ENCODE measurements around the gene CASP2. TPM values are rescaled to one million over a fixed set of nuclear protein-coding genes. Genes with fewer than 3 reads are reported as not detected.

CASP2 gene
- total RNA-seq, 1 experiment from 2014 or later, result 65.3 TPM

GRCh38 chr7:143346018-143346417 lies 57.9 kb downstream of the CASP2 start:
- Histone ChIP-seq H3K9me3 (ENCODE audit: control insufficient read depth, low read depth, low read length) (no peaks in the 10 kb centered on the region), H3K14ac (ENCODE audit: insufficient read depth, low read length) (no peak overlapping the region), H4K8ac (replicated peaks; ENCODE audit: insufficient read length, low read depth, low read length) (no peak overlapping the region), H2BK20ac (ENCODE audit: low read depth, low read length, poor library complexity, severe bottlenecking) (no peak overlapping the region), H3K56ac (ENCODE audit: insufficient read length, low read depth, low read length) (no peak overlapping the region), H3K79me2 (ENCODE audit: insufficient read depth, low read length) (no peaks in the 10 kb centered on the region), H3K79me1 (ENCODE audit: insufficient read depth, low read depth, low read length, poor library complexity, severe bottlenecking) (no peaks in the 10 kb centered on the region), H4K5ac (ENCODE audit: insufficient read length, low read depth, low read length) (no peak overlapping the region), H3K27me3 (ENCODE audit: insufficient read depth, low read length) (no peaks in the 10 kb centered on the region), H3K23me2 (ENCODE audit: insufficient read length, low read depth, low read length, poor library complexity, severe bottlenecking) (no peaks in the 10 kb centered on the region), H2BK12ac (ENCODE audit: insufficient read length, low read depth, low read length) (no peak overlapping the region), H3T11ph (ENCODE audit: low read length) (no peak overlapping the region), H2AK5ac (ENCODE audit: insufficient read length, low read length) (no peak overlapping the region), H2BK120ac (ENCODE audit: low read depth, low read length, poor library complexity, severe bottlenecking) (no peak overlapping the region), H2BK5ac (ENCODE audit: insufficient read length, low read length) (no peak overlapping the region), H3K27ac (ENCODE audit: insufficient read length, low read depth, low read length) (no peak overlapping the region), H3K4me1 (ENCODE audit: insufficient read depth, low read length) (no peaks in the 10 kb centered on the region; the same call in 1 of the 2 replicates), H2BK15ac (ENCODE audit: low read depth, low read length) (no peak overlapping the region), H2AFZ (ENCODE audit: low read length) (no peak overlapping the region), H3K9ac (ENCODE audit: extremely low read depth, insufficient read length, low read length) (no peak overlapping the region), H3K18ac (ENCODE audit: insufficient read length, low read depth, low read length) (no peak overlapping the region), H4K20me1 (ENCODE audit: control insufficient read depth, insufficient read depth, insufficient read length) (no peaks in the 10 kb centered on the region), H4K91ac (ENCODE audit: insufficient read length, low read depth, low read length) (no peak overlapping the region), H3K4ac (ENCODE audit: low read depth, low read length) (no peak overlapping the region), H3K23ac (ENCODE audit: insufficient read length, low read depth, low read length) (no peak overlapping the region), H3K4me2 (ENCODE audit: insufficient read depth, insufficient read length, low read length) (peak overlapping the region; percentile 54)
- TF ChIP-seq, protein P1, sequence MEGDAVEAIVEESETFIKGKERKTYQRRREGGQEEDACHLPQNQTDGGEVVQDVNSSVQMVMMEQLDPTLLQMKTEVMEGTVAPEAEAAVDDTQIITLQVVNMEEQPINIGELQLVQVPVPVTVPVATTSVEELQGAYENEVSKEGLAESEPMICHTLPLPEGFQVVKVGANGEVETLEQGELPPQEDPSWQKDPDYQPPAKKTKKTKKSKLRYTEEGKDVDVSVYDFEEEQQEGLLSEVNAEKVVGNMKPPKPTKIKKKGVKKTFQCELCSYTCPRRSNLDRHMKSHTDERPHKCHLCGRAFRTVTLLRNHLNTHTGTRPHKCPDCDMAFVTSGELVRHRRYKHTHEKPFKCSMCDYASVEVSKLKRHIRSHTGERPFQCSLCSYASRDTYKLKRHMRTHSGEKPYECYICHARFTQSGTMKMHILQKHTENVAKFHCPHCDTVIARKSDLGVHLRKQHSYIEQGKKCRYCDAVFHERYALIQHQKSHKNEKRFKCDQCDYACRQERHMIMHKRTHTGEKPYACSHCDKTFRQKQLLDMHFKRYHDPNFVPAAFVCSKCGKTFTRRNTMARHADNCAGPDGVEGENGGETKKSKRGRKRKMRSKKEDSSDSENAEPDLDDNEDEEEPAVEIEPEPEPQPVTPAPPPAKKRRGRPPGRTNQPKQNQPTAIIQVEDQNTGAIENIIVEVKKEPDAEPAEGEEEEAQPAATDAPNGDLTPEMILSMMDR (conservative IDR thresholded peaks at IDR 0.05), result 0 out of 3 replicates have a peak, but pooled peaks have one; percentile 23
- Mint-ChIP-seq H3K4me3 (peak overlapping the region; percentile 55 to 76; a peak in 4 of 5 replicates), H3K9me3 (no peaks in the 10 kb centered on the region), H3K4me1 (peaks cover 16 to 19% of the 10 kb centered on the region in 2 experiments), H3K27ac (no peak overlapping the region), H3K36me3 (ENCODE audit: insufficient read depth in 1 of 3, low read depth in 3 of 3) (no peaks in the 10 kb centered on the region; a peak in 1 of 7 replicates), H3K27me3 (ENCODE audit: low read depth) (peaks cover 30% of the 10 kb centered on the region)
- no peak for DNase-seq
- WGBS (ENCODE audit: extremely low coverage, insufficient read length, low lambda C conversion rate), result no CpG with 5 or more reads among the region's 4 CpGs
